ENCODE results near the gene RPL36A.

RPL36A gene

GRCh38 chrX:101407748-101408531 is 17.1 kb downstream of the RPL36A start, which contains the start of the genes GLA and HNRNPH2:
Gene GLA (minus strand): TSS chrX:101407925. CDS start chrX:101407903, 22 bp downstream.
Gene HNRNPH2 (plus strand): TSS chrX:101408222. CDS start chrX:101411989, 3,767 bp downstream.
- peak within 1 kb of the TSS; percentile 80 for H3K4me3 ChIP-seq (ENCODE audit: low read length)
- TF ChIP-seq ZNF274 (IDR thresholded peaks at IDR 0.05; ENCODE audit: low read depth, low read length), result no peak

- H3K4me3 ChIP-seq (ENCODE audit: low read length), result peak overlapping the region; percentile 72
These were observed 17.7 kb downstream of the RPL36A start for GRCh38 chrX:101408532-101408841.

GRCh38 chrX:101409043-101409442 is 18.2 kb downstream of the RPL36A start:
- TF ChIP-seq ZNF274 (IDR thresholded peaks at IDR 0.05; ENCODE audit: low read depth, low read length), result no peak
- peak overlapping the region; percentile 72 for H3K4me3 ChIP-seq (ENCODE audit: low read length)

More at GRCh38 chrX:101408532-101408841, 17.7 kb downstream of the RPL36A start:
- TF ChIP-seq ZNF274 (IDR thresholded peaks at IDR 0.05; ENCODE audit: low read depth, low read length), result no peak

GRCh38 chrX:101410461-101410860 is 19.6 kb downstream of the RPL36A start:
- H3K4me3 ChIP-seq (ENCODE audit: low read length), result no peak overlapping the region
- no peak for TF ChIP-seq ZNF274 (IDR thresholded peaks at IDR 0.05; ENCODE audit: low read depth, low read length)

GRCh38 chrX:101411984-101412383 is 21.2 kb downstream of the RPL36A start:
- no peak overlapping the region for H3K4me3 ChIP-seq (ENCODE audit: low read length)
- TF ChIP-seq ZNF274 (IDR thresholded peaks at IDR 0.05; ENCODE audit: low read depth, low read length), result no peak

GRCh38 chrX:101415180-101416145 is 24.7 kb downstream of the RPL36A start:
- H3K4me3 ChIP-seq (ENCODE audit: low read length), result no peak overlapping the region
- TF ChIP-seq ZNF274 (IDR thresholded peaks at IDR 0.05; ENCODE audit: low read depth, low read length), result no peak

- TF ChIP-seq ZNF274 (IDR thresholded peaks at IDR 0.05; ENCODE audit: low read depth, low read length), result no peak
- H3K4me3 ChIP-seq (ENCODE audit: low read length), result no peak overlapping the region
These were observed 25.9 kb downstream of the RPL36A start for GRCh38 chrX:101416691-101417090.

GRCh38 chrX:101417190-101417589 is 26.4 kb downstream of the RPL36A start:
- TF ChIP-seq ZNF274 (IDR thresholded peaks at IDR 0.05; ENCODE audit: low read depth, low read length), result no peak

GRCh38 chrX:101417981-101418841 is 27.4 kb downstream of the RPL36A start:
- TF ChIP-seq ZNF274 (IDR thresholded peaks at IDR 0.05; ENCODE audit: low read depth, low read length), result no peak
- H3K4me3 ChIP-seq (ENCODE audit: low read length), result peak overlapping the region; percentile 53; the same call in 1 of the 2 replicates

More at GRCh38 chrX:101417190-101417589, 26.4 kb downstream of the RPL36A start:
- H3K4me3 ChIP-seq (ENCODE audit: low read length), result no peak overlapping the region

GRCh38 chrX:101419489-101419888 is 28.7 kb downstream of the RPL36A start:
- H3K4me3 ChIP-seq (ENCODE audit: low read length), result no peak overlapping the region
- TF ChIP-seq ZNF274 (IDR thresholded peaks at IDR 0.05; ENCODE audit: low read depth, low read length), result no peak

GRCh38 chrX:101427954-101428353 is 37.1 kb downstream of the RPL36A start:
- TF ChIP-seq ZNF274 (IDR thresholded peaks at IDR 0.05; ENCODE audit: low read depth, low read length), result no peak
- no peak overlapping the region for H3K4me3 ChIP-seq (ENCODE audit: low read length)

- H3K4me3 ChIP-seq (ENCODE audit: low read length), result no peak overlapping the region
- no peak for TF ChIP-seq ZNF274 (IDR thresholded peaks at IDR 0.05; ENCODE audit: low read depth, low read length)
These were observed 39.1 kb downstream of the RPL36A start for GRCh38 chrX:101429934-101430333.

GRCh38 chrX:101430457-101431078 is 39.8 kb downstream of the RPL36A start:
- H3K4me3 ChIP-seq (ENCODE audit: low read length), result no peak overlapping the region
- TF ChIP-seq ZNF274 (IDR thresholded peaks at IDR 0.05; ENCODE audit: low read depth, low read length), result no peak

All from GM08714 (cell line).